DMS114 treated with DMSO at 0.1 percent for 48 hours (cell line): Measurements from ENCODE around the gene CDT1.
"Not testable (repeated sequence)": the region's sequence is repeated elsewhere in the genome, so short reads cannot be mapped to it uniquely, and the experiment has no call there.

ENCODE experiments used
- DNase-seq: peaks from one replicate; lab custom pipeline; 2025; ENCODE audit not compliant: unreplicated experiment; lab: John Stamatoyannopoulos, UW

CDT1 gene

GRCh38 chr16:88815901-88816589 is 12.5 kb downstream of the CDT1 start:
- DNase-seq, result no peak

GRCh38 chr16:88816736-88817535 is 13.3 kb downstream of the CDT1 start:
- no peak for DNase-seq

- DNase-seq, result no peak
These were observed 14.4 kb downstream of the CDT1 start for GRCh38 chr16:88817785-88818574.

- no peak for DNase-seq
These were observed 14.9 kb downstream of the CDT1 start for GRCh38 chr16:88818575-88818874.

- no peak for DNase-seq
These were observed 15.5 kb downstream of the CDT1 start for GRCh38 chr16:88819126-88819525.

- DNase-seq, result no peak
These were observed 16.9 kb downstream of the CDT1 start for GRCh38 chr16:88820385-88821025.

- DNase-seq, result no peak
These were observed 17.7 kb downstream of the CDT1 start for GRCh38 chr16:88821168-88821850.

GRCh38 chr16:88822281-88823040 is 18.9 kb downstream of the CDT1 start:
- no peak for DNase-seq

GRCh38 chr16:88823646-88824045 is 20.1 kb downstream of the CDT1 start:
- not testable (repeated sequence) for DNase-seq

- DNase-seq, result no peak
These were observed 20.9 kb downstream of the CDT1 start for GRCh38 chr16:88824256-88825077.

GRCh38 chr16:88825146-88825545 is 21.6 kb downstream of the CDT1 start:
- DNase-seq, result no peak

GRCh38 chr16:88826070-88826840 is 22.7 kb downstream of the CDT1 start:
- no peak for DNase-seq

- no peak for DNase-seq
These were observed 24.1 kb downstream of the CDT1 start for GRCh38 chr16:88827727-88828126.

GRCh38 chr16:88828711-88829110 is 25.1 kb downstream of the CDT1 start:
- no peak for DNase-seq

GRCh38 chr16:88830258-88830657 is 26.7 kb downstream of the CDT1 start:
- no peak for DNase-seq

- DNase-seq, result no peak
These were observed 27.2 kb downstream of the CDT1 start for GRCh38 chr16:88830783-88831182.

- no peak for DNase-seq
These were observed 28.2 kb downstream of the CDT1 start for GRCh38 chr16:88831838-88832237.

- DNase-seq, result no peak
These were observed 29.5 kb downstream of the CDT1 start for GRCh38 chr16:88833086-88833485.

- no peak for DNase-seq
These were observed 31.1 kb downstream of the CDT1 start for GRCh38 chr16:88834670-88835069.
